Anterior cingulate cortex (tissue), 58 donors: ENCODE data around the gene RASAL2.

Source experiments
- DNase-seq, 58 donors: peaks; one replicate each; lab custom pipeline; 2025; lab: John Stamatoyannopoulos, UW

The RASAL2 gene

GRCh38 chr1:178417858-178418257 is 324.0 kb downstream of the RASAL2 start:
- DNase-seq = no peak

GRCh38 chr1:178418284-178418955 is 324.5 kb downstream of the RASAL2 start:
- no peak for DNase-seq

DNA sequence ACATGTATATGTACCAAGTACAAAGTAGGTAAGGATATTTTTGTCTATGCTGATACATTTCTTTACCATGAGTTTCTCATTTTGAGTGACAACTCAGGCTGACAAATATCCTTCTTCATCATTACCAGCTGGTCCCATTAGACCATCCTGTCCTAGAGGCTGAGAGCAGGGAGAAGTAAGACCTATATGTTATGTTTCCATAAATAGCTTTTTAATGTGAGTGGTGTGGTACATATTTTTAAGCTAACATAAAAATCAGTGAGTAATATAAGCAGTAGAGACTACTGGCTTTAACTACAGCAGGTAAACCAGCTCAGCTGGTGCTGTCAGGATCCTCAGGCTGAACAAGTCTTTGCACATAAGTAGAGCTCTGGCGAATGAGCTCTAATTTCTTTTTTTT is 340.5 kb downstream of the RASAL2 start:
- no peak for DNase-seq

DNA sequence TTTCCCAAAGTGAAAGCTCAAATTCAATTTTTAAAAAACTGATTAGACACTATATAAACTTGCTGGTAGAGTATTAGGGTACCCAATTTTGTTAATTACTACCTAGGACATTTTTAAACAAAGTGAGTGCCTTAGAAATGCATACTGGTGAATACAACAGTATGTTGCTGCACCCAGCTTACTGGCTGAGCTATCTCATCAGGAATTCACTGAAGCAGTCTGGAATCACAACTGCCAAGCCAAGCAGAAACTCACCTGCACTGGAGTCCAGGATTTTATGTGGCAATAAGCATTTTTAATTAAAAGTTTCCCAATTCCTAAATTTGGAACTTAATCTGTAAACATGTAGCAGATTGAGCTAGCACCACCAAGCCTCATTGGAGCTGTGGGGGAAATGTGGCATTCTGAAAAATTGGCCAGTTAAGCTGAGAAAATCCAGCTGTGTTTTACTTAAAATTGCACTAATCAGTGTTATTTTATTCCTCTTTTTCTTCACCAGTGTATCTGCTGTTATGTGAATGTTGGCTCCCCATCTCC is 341.1 kb downstream of the RASAL2 start:
- no peak for DNase-seq

DNA sequence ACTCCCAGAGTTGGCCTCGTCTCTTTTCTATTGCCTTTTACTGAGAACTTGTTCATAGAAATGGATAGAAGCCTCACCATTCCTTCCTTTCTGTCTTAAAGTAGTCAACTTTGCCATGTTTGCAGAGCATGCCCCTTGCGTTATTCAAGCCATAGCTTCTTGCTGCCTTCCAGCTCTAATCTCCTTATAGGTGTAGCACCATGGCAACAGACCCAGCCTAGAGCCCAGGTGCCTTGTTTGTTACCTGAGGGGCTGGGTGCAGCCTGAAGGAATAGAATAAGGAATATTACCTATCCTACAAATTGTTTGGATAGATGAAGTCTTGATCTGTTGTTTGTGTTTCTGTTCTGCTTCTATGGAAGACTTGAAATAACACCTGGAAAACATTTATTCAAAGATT is 343.0 kb downstream of the RASAL2 start:
- DNase-seq = no peak

DNA sequence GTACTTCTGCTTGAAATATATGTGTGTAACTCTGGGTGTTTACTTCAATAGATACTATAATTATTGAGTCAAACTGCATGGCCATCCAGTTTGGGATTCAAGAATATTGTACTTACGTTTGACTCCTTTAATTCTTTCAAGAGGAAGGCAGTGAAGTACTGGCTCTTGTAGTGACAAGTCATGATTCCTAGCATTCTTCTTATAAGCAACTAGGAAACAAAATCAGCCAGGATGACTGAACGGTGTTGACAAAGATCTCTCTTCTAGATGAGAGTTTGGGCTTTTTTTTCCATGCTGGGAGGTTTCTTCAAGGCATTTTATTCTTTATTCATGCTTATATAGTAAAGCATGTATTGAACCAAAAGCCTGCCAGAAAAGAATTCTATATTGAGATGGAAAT is 344.5 kb downstream of the RASAL2 start:
- DNase-seq = no peak

DNA sequence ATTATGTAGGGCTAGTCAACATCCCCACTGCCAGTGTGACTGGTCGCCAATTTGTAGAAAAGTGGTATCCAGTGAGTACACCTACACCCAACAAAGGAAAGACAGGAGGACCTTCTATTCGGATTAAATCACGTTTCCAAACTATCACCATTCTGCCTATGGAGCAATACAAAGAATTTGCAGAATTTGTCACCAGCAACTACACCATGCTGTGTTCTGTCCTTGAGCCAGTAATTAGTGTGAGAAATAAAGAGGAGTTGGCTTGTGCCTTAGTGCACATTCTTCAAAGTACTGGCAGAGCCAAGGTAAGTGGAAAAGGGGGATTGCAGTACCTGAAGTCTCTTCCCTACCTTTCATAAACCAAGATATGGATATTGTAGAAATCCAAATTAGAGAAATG is 349.0 kb downstream of the RASAL2 start:
- no peak for DNase-seq

DNA sequence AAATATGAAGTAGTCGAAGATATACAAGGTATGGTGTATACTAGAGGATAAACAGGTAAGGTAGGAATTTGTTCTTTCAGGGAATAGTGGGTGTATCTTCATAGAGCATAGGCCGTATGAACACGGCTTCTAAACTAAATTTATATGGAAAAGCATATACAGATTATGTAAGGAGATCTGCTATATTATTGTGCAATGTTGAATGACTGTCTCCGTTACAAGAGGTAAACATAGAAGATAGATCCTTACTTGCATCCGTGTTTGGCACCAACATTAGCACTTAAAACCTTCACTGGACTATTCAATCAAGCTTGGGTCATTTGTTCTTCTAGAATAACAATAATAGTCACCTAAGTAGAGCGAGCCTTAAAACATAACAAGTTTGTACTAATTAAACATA is 357.0 kb downstream of the RASAL2 start:
- no peak for DNase-seq

DNA sequence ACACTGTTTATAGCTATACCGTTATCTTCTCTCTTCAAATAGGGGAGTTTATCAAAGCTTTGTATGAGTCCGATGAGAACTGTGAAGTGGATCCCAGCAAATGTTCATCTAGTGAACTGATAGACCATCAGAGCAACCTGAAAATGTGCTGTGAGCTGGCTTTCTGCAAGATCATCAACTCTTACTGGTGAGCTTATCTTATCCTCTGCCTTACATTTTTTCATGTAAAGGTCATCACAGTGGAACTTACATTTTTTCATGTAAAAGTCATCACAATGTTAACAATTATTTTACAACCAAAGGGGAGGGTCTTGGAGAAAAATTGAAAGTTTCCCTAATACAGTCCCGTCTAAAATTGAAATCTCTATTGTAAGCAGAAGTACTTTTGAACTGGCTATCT is 357.6 kb downstream of the RASAL2 start:
- DNase-seq = no peak

- peak in 4 of 58 donors; percentile 5 to 26 (median 6) for DNase-seq
These were observed 358.1 kb downstream of the RASAL2 start for GRCh38 chr1:178452013-178452412.

DNA sequence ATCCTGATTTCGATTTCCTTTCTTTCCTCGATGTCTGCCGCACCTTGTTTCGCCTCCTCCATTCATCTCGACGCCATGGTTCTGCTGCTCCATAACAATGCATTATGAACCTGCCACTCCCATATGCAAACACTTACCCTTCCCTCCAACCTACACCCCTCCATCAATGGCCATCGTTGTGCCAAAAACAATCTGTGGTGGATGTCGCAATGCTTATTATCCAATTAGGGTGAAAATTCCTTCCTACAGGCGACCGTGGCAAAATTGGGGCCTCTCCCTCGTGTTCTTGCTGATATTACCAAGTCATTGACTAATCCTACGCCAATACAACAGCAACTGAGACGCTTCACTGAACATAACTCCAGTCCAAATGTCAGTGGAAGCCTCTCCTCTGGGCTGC is 362.6 kb downstream of the RASAL2 start:
- DNase-seq = no peak

- no peak for DNase-seq
These were observed 363.7 kb downstream of the RASAL2 start for GRCh38 chr1:178457651-178458050.

DNA sequence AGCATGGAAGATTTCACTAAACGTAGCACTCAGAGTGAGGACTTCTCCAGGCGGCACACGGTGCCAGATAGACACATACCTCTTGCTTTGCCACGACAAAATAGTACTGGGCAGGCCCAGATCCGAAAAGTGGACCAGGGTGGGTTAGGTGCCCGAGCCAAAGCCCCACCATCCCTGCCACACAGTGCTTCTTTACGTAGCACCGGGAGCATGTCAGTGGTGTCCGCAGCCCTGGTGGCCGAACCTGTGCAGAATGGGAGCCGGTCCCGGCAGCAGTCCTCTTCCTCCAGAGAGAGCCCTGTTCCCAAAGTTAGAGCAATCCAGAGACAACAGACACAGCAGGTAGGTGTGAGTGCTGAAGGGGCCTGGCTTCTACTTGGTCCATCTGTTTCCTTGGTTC is 364.3 kb downstream of the RASAL2 start:
- no peak for DNase-seq

DNA sequence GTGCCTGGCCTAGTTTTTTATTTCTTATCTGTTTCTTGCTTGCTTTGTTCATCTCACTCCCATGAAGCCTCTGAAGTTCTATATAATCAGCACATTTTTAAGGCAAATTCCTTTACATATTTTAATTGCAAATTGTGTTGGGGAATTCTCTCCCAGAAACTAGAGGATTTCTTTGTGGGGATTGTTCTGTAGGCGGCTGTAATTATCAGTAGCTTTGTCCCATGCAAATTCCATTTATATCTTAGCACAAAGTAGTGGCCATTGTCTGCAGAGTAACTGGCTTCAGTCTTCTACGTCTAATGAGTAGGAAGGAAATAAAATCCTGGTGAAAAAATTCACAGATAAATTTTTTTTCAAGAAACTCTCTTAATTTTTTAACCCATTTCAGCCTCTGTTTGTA is 367.2 kb downstream of the RASAL2 start:
- no peak for DNase-seq

DNA sequence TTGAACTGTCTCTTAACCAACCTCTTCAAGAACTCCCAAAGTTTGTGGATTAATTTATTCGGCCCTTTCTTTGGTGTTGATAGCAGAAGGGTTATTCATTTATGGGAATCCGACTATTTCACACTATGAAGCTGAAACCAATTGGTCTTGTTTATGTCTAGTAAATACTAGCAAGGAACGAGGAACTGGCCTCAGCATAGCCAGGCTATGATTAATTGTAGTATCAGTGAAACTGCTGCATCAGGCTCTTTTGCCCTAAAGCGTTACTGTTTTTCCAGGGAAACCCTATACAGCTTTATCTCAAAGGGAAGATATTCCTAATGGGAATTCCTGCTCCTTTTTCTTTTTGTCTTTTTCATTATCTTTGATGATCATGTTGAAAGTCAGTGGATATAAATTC is 367.8 kb downstream of the RASAL2 start:
- DNase-seq = no peak

DNA sequence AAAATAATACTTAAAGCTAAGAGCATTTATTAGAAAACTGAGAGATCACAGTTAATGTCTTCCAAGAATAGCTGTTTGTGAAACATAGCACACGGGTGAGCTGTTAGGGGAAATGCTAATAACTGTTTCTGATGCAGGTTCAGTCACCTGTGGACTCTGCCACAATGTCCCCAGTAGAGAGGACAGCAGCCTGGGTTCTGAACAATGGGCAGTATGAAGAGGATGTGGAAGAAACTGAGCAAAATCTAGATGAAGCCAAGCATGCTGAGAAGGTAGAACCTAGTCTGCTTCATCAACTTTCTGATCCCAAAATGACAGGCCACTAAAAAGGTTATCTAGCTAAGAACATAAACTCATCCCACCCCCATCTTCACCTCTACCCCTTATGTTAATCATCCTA is 370.2 kb downstream of the RASAL2 start:
- DNase-seq = no peak

DNA sequence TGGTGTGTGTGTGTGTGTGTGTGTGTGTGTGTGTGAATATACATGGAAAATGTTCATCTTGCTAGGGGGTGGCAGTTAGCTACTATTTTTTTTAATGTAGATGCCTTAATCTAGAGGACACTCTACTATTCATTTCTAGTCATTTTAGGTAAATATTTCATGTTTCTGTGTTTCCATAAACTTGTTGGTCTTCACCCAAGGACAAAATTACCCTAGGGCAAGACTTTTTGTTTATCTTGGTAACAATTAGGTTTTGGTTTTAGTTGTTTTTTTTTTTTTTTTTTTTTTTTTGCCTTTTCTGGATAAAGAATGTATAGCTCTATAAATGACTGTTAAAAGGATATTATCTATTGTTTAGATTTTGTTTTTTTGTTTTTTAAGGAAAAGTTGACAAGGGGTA is 370.7 kb downstream of the RASAL2 start:
- DNase-seq = no peak

DNA sequence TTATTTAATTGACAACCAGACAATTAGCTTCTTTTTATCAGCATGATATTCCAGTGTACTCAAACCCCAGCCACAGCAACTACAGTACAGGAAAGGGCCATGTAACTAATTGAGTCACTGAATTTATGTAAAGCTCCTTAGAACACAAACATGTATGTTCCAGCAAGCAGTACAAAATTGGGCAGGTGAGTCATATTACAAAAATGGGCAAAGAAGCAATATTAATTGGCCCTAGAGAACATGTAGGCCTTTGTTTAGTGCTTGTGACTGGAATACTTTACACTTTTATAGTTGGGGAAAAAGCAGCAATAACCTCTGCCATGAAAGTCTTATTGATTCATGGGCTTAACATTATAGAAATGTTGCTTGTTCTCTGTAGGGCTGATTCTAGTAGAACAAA is 371.1 kb downstream of the RASAL2 start:
- no peak for DNase-seq

DNA sequence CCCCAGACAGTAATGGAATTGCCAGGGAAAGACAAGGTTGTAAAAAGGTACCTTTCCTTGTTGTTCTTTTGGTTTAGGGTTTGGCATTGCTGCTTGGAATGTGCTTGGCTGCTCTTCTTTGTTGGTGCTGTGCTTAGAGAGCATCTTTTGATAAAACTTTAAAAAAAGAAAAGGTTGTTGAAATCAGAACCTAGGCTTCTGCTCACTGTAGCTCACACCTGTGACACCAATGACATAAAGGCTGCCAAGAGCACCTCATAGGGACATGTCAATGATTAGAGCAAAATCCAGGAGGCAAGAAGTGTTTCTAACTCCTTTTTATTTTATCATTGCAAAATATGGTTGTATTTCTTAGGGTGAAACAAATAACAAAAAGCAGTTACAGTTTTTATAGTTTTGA is 373.9 kb downstream of the RASAL2 start:
- DNase-seq = no peak

DNA sequence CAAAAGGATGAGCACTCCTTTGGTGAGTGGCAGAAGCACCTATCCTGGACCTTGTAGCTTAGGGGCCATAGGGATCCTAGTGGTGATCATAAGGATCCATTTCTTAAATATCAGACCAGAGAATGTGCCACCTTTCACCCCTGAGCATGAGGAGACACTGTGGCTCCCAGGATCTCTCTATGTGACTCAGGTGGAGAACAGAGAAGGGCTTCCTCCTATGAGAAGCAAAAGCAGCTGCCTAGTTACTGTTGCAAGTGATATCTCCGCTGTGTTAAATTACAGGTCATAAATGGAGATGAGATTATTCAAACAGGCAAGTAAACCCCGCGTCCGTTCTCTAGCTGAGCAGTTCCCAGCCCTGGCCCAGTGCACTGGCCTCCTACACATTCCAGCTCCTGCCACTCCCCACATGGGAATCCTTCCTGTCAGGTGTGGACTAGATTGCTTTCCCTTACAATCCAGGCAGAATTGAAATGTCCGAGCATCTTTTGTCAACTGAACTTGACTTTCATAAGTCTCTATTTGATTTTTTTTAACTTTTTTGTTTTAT is 376.6 kb downstream of the RASAL2 start:
- DNase-seq = no peak

DNA sequence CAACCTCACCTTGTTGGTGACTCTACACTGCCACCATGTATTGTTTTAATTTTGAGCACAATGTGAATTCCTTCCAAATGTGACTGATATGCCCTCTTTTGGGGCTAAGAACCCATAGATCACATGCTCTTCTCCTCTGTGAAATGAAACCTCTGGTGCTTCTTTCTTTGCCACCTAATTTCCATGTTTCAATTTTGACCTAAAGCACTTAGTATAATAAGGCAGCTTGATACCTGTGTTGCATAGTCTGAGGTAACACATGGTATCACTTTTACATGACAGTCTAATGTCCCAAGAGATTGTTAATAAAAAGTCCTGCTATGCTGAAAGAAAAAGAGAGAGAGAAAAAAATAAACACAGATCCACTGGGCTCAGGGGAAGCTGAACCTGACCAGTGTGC is 378.6 kb downstream of the RASAL2 start:
- DNase-seq = no peak

DNA sequence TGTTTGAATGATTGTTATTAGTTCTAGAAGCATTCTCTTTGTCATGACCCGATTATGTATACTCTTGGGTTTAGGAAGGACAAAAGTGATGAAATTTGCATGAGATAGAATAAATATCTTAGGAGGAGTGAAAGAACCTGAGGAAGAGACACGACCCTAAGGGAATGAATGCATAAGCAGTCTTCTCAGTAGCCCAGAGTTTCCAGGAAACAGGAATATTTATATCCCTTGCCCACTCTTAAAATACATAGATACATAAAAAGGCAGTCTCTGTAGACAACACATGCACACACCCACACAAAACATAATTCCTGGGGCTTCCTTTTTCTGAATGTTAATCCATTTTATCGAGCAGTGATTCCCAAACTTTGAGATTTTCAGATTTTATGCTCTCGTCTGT is 383.5 kb downstream of the RASAL2 start:
- no peak for DNase-seq

DNA sequence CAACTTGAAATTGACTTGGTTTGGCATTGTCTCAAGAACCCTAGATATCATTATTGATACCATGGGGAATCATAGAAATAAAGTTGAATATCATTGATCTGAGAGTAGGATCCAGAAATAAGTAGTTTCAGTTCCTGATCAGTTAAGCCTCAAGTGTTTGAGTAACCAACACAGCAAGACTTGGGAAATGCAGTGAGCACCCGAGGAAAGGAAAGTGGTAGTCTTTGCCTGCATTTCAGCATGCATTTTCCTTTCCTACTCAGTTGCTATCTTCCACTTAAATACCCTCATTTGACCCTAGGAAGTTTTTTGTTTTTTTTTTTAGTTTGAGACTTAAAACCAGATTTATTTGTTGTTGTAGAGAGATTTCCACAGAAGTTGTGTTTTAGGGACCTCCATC is 383.9 kb downstream of the RASAL2 start:
- DNase-seq = no peak
